HG03521 (cell line): Measurements from ENCODE around the gene UBXN6.

Experiments
- ATAC-seq: cut with Tn5 transposase; IDR thresholded peaks from one replicate; pipeline ENCODE4 v1.9.1; 2021; ENCODE audit warnings: mild to moderate bottlenecking, moderate library complexity; ENCODE audit not compliant: unreplicated experiment

UBXN6 gene

GRCh38 chr19:4456843-4457653 lies 546 bp downstream of the UBXN6 start:
- ATAC-seq: peak; percentile 6

- ATAC-seq: no peak
These were observed 1.1 kb downstream of the UBXN6 start for GRCh38 chr19:4456476-4456842.

GRCh38 chr19:4455719-4456475 lies 1.7 kb downstream of the UBXN6 start:
- no peak for ATAC-seq

GRCh38 chr19:4454747-4455718 lies 2.6 kb downstream of the UBXN6 start:
- no peak for ATAC-seq

- no peak for ATAC-seq
These were observed 4.1 kb downstream of the UBXN6 start for GRCh38 chr19:4453232-4454179.

- ATAC-seq: no peak
These were observed 5.2 kb downstream of the UBXN6 start for GRCh38 chr19:4452230-4452990.

GRCh38 chr19:4449639-4450028 lies 8.0 kb downstream of the UBXN6 start:
- ATAC-seq: no peak

- no peak for ATAC-seq
These were observed 8.5 kb downstream of the UBXN6 start for GRCh38 chr19:4449022-4449638.

- ATAC-seq: no peak
These were observed 9.2 kb downstream of the UBXN6 start for GRCh38 chr19:4448147-4448985.

- ATAC-seq: no peak
These were observed 10.1 kb downstream of the UBXN6 start for GRCh38 chr19:4447327-4448146.

GRCh38 chr19:4446704-4447200 lies 10.8 kb downstream of the UBXN6 start:
- ATAC-seq: no peak

- ATAC-seq: no peak
These were observed 11.5 kb downstream of the UBXN6 start for GRCh38 chr19:4445963-4446703.

GRCh38 chr19:4444765-4445741 lies 12.5 kb downstream of the UBXN6 start:
- ATAC-seq: no peak

GRCh38 chr19:4443966-4444764 lies 13.4 kb downstream of the UBXN6 start:
- ATAC-seq: no peak
